GM12878 (cell line): ENCODE data around the gene CD96. TPM values are rescaled to one million over a fixed set of nuclear protein-coding genes. Genes with fewer than 3 reads are reported as not detected.

Experiments used
- ATAC-seq: fragments of 200-7000 bp; cut with Tn5 transposase; 3 replicates; pipeline ENCODE4 v1.9.1; 2020; ENCODE audit warnings: mild to moderate bottlenecking, moderate library complexity
- BruUV-seq: library from RNA; stranded (reverse); fragments of 400-500 nt; replicated peaks from 2 replicates; lab custom pipeline; 2021; lab: Mats Ljungman, UMichigan
- CTCF ChIA-PET: fragments of 300-600 bp; sonication (Branson Sonifier 250); formaldehyde crosslinking; extraction: SDS; loops from one replicate; lab custom pipeline; 2021; ENCODE audit warnings: inconsistent platforms; lab: Yijun Ruan, JAX
- POLR2A ChIA-PET: fragments of 350-600 bp; formaldehyde crosslinking; extraction: SDS; loops from one replicate; lab custom pipeline; 2021; ENCODE audit warnings: inconsistent platforms; lab: Charles Lee
- RAD21 ChIA-PET: fragments of 300-600 bp; sonication (Branson Sonifier 250); formaldehyde crosslinking; loops from one replicate; lab custom pipeline; 2023; ENCODE audit warnings: antibody characterized with exemption; ENCODE audit not compliant: unreplicated experiment; lab: Charles Lee
- SMC1A ChIA-PET: fragments of 300-600 bp; sonication (Branson Sonifier 250); formaldehyde crosslinking; loops from one replicate; lab custom pipeline; 2023; ENCODE audit not compliant: unreplicated experiment, uncharacterized antibody; lab: Charles Lee
- DNase-seq: peaks from one replicate; pipeline ENCODE4 v3.0.0-alpha.2; 2011; ENCODE audit warnings: low read depth, low spot score
- FAIRE-seq: peaks from 3 replicates; lab custom pipeline; 2011; peaks lifted over from hg19 to GRCh38; lab: Jason Lieb, UNC
- H2AFZ ChIP-seq: 2 replicates; pipeline ENCODE4 v1.6.0; 2011; ENCODE audit warnings: low read depth, low read length, control low read depth; ENCODE audit not compliant: control insufficient read depth
- H3K27ac ChIP-seq: 2 replicates; pipeline ENCODE4 v1.5.1; 2011; ENCODE audit warnings: control low read depth; ENCODE audit not compliant: control insufficient read depth, insufficient read depth
- H3K27me3 ChIP-seq, 2 experiments: replicated peaks in 1 of 2; 2 replicates each; pipeline versions ENCODE4 v1.6.0 to v1.6.1; 2011; ENCODE audit warnings: low read length in 1 of 2; ENCODE audit not compliant: control insufficient read depth in 2 of 2, insufficient read depth in 2 of 2
- H3K36me3 ChIP-seq, 2 experiments: 2 replicates each; pipeline ENCODE4 v1.5.1; 2011; ENCODE audit warnings: low read length in 1 of 2; ENCODE audit not compliant: control insufficient read depth in 2 of 2, insufficient read depth in 2 of 2
- H3K4me1 ChIP-seq: 2 replicates; pipeline ENCODE4 v1.6.1; 2011; ENCODE audit warnings: mild to moderate bottlenecking, low read length, moderate library complexity, mixed read lengths; ENCODE audit not compliant: control insufficient read depth, insufficient read depth
- H3K4me2 ChIP-seq: 2 replicates; pipeline ENCODE4 v1.6.0; 2011; ENCODE audit warnings: control low read depth; ENCODE audit not compliant: control insufficient read depth, insufficient read depth
- H3K4me3 ChIP-seq: fragments of 200-600 bp; sonication (generic); 2 replicates; pipeline ENCODE4 v1.5.1; 2016
- H3K79me2 ChIP-seq: 2 replicates; pipeline ENCODE4 v1.6.0; 2011; ENCODE audit warnings: low read length; ENCODE audit not compliant: control insufficient read depth, insufficient read depth
- H3K9ac ChIP-seq: 2 replicates; pipeline ENCODE4 v1.8.0; 2011; ENCODE audit warnings: low read length, control low read depth, mixed read lengths; ENCODE audit not compliant: control insufficient read depth, insufficient read depth
- H3K9me3 ChIP-seq: replicated peaks from 3 replicates; pipeline ENCODE4 v1.5.1; 2011; ENCODE audit warnings: mild to moderate bottlenecking, low read length; ENCODE audit not compliant: control insufficient read depth, insufficient read depth
- H4K20me1 ChIP-seq: 2 replicates; pipeline ENCODE4 v1.6.0; 2011; ENCODE audit not compliant: control insufficient read depth, insufficient read depth
- BHLHE40 ChIP-seq, 2 experiments: fragments of 450-650 bp in 1 of 2; IDR thresholded peaks; 2 replicates each; pipeline ENCODE4 v1.6.1; 2011 to 2017; ENCODE audit warnings: low read depth in 2 of 2, borderline replicate concordance in 1 of 2, improper control_type of control experiment in 1 of 2, low read length in 1 of 2, mild to moderate bottlenecking in 1 of 2
- CEBPB ChIP-seq, 2 experiments: fragments of 150-350 bp in 1 of 2; IDR thresholded peaks; 2 replicates each; pipeline ENCODE4 v1.6.1; 2012 to 2014; ENCODE audit warnings: low read depth in 2 of 2, low read length in 2 of 2, borderline replicate concordance in 1 of 2, inconsistent platforms in 1 of 2
- ELK1 ChIP-seq: IDR thresholded peaks from 2 replicates; pipeline ENCODE4 v1.6.1; 2012; ENCODE audit warnings: low read depth, low read length, improper control_type of control experiment
- ESRRA ChIP-seq: IDR thresholded peaks from 2 replicates; pipeline ENCODE4 v1.6.1; 2012; ENCODE audit warnings: mild to moderate bottlenecking, low read length, improper control_type of control experiment
- IKZF2 ChIP-seq, 2 experiments: fragments of 450-650 bp; IDR thresholded peaks; 2 replicates each; pipeline ENCODE4 v1.6.1; 2017; ENCODE audit warnings: mild to moderate bottlenecking in 2 of 2, moderate library complexity in 2 of 2
- MEF2B ChIP-seq: fragments of 450-650 bp; IDR thresholded peaks from 2 replicates; pipeline ENCODE4 v1.6.1; 2018; ENCODE audit warnings: mild to moderate bottlenecking, moderate library complexity; ENCODE audit not compliant: partially characterized antibody, poor library complexity, severe bottlenecking
- MTA2 ChIP-seq: fragments of 450-650 bp; IDR thresholded peaks from 2 replicates; pipeline ENCODE4 v1.6.1; 2016; ENCODE audit warnings: low read depth, mild to moderate bottlenecking, moderate library complexity
- NBN ChIP-seq: fragments of 450-650 bp; IDR thresholded peaks from 2 replicates; pipeline ENCODE4 v1.6.1; 2016
- NFIC ChIP-seq: IDR thresholded peaks from 2 replicates; pipeline ENCODE4 v1.6.1; 2012; ENCODE audit warnings: low read depth, mild to moderate bottlenecking, inconsistent platforms, low read length, moderate library complexity
- NFYA ChIP-seq: IDR thresholded peaks from 2 replicates; pipeline ENCODE4 v1.6.1; 2011; ENCODE audit warnings: low read depth, mild to moderate bottlenecking, low read length, improper control_type of control experiment, borderline replicate concordance
- NR2C1 ChIP-seq: fragments of 450-650 bp; IDR thresholded peaks from 2 replicates; pipeline ENCODE4 v1.6.1; 2017; ENCODE audit warnings: antibody characterized with exemption, mild to moderate bottlenecking, moderate library complexity
- RELA ChIP-seq: fragments of 450-650 bp; IDR thresholded peaks from 2 replicates; pipeline ENCODE4 v1.8.0; 2014; ENCODE audit warnings: borderline replicate concordance; ENCODE audit not compliant: partially characterized antibody
- STAT3 ChIP-seq: IDR thresholded peaks from 2 replicates; pipeline ENCODE4 v1.6.1; 2011; ENCODE audit warnings: low read depth, low read length, improper control_type of control experiment
- TCF12 ChIP-seq: IDR thresholded peaks from 2 replicates; pipeline ENCODE4 v1.6.1; 2011; ENCODE audit warnings: low read depth, mild to moderate bottlenecking, low read length
- WGBS: methylation state at CpG from one replicate; pipeline ENCODE4 v1.1.6; 2016; ENCODE audit warnings: low lambda C conversion rate; ENCODE audit not compliant: insufficient replicate concordance, insufficient coverage; ENCODE audit errors: missing lambda C conversion rate; 5-methylcytosine and 5-hydroxymethylcytosine counted together
- in situ Hi-C: fragments of 300-500 bp; cut with MboI; formaldehyde crosslinking; loops from 9 replicates; pipeline ENCODE4 v1.14.3; 2018; ENCODE audit warnings: mixed read lengths
- intact Hi-C: fragments of 100-400 bp; cut with micrococcal nuclease; formaldehyde crosslinking; loops from one replicate; pipeline ENCODE4 v1.14.2; 2022; ENCODE audit not compliant: unreplicated experiment
- polyA plus RNA-seq, 11 experiments: library from polyadenylated mRNA; depleted of rRNA in 4 of 11; unstranded in 6 of 11; stranded (reverse) in 5 of 11; fragments of >200 nt; fragmentation: Nextera tagmentation in 4 of 11; fragmentation: Illumina TruSeq in 1 of 11; extraction: Ambion mirVana in 4 of 11; extraction: Trizol in 1 of 11; gene quantifications; 1 replicate in 1 of 11; 2 replicates in 10 of 11; pipeline versions ENCODE4 v1.2.1 to v1.2.3, GENCODE V29; 2011 to 2016; ENCODE audit warnings: inconsistent platforms in 2 of 11, missing spikeins in 2 of 11, low read depth in 1 of 11
- total RNA-seq, 4 experiments: library from RNA; depleted of rRNA in 3 of 4; stranded (reverse); fragments of >200 nt in 3 of 4; fragmentation: Illumina TruSeq in 1 of 4; extraction: Trizol in 1 of 4; gene quantifications; 2 replicates each; pipeline versions ENCODE4 v1.2.1 to v1.2.3, GENCODE V29; 2013 to 2021

The CD96 gene
- total and polyA plus RNA-seq, 10 of the 15 experiments (the other 5 are each of a cell fraction or from before 2014, with no cell fraction given) = 0.13 to 10.1 (median 0.47) TPM

GRCh38 chr3:111590143-111590491 lies 48.1 kb downstream of the CD96 start:
- ChIA-PET SMC1A (interaction anchor here (0.9 to 3.2 kb wide), 6 partner anchors 10 to 50 kb away, joined by 3 to 19 read pairs (median 4); no protein-coding TSS in a partner anchor), RAD21 (interaction anchor here (2.2 kb wide), 1 partner anchor 12 kb away, joined by 12 read pairs; no protein-coding TSS in a partner anchor), CTCF (interaction anchor here (0.7 to 2.4 kb wide), 5 partner anchors 12 to 51 kb away, joined by 3 to 10 read pairs (median 4); no protein-coding TSS in a partner anchor), POLR2A (interaction anchor here (1.4 kb wide), 1 partner anchor 29 kb away, joined by 4 read pairs; no protein-coding TSS in a partner anchor)
- Histone ChIP-seq H3K79me2 (no peaks in the 10 kb centered on the region), H3K4me1 (no peaks in the 10 kb centered on the region), H3K27me3 (no peaks in the 10 kb centered on the region), H3K4me2 (no peak overlapping the region), H2AFZ (no peak overlapping the region), H4K20me1 (no peaks in the 10 kb centered on the region), H3K36me3 (no peaks in the 10 kb centered on the region), H3K4me3 (no peak overlapping the region), H3K9me3 (no peaks in the 10 kb centered on the region), H3K9ac (no peak overlapping the region), H3K27ac (no peak overlapping the region)
- intact Hi-C loops = no loop called here
- 60% methylated on average over 1 of the region's 1 CpG for WGBS
- DNase-seq = no peak
- ATAC-seq = no peak
- BruUV-seq = no TSS peak
- no peak for FAIRE-seq
- in situ Hi-C loops = no loop called here
- TF ChIP-seq MEF2B = peak; percentile 12
- no peak for TF ChIP-seq NR2C1
- no peak for TF ChIP-seq ESRRA
- TF ChIP-seq MTA2 = no peak

GRCh38 chr3:111591555-111591954 lies 49.6 kb downstream of the CD96 start:
- Histone ChIP-seq H3K27ac (no peak overlapping the region), H3K27me3 (no peaks in the 10 kb centered on the region), H3K4me2 (no peak overlapping the region), H3K79me2 (no peaks in the 10 kb centered on the region), H2AFZ (no peak overlapping the region), H3K4me1 (no peaks in the 10 kb centered on the region), H3K4me3 (no peak overlapping the region), H3K9ac (no peak overlapping the region), H3K9me3 (no peaks in the 10 kb centered on the region), H4K20me1 (no peaks in the 10 kb centered on the region), H3K36me3 (no peaks in the 10 kb centered on the region)
- FAIRE-seq (no peak), DNase-seq (no peak), ATAC-seq (no peak)
- TF ChIP-seq RELA (no peak), CEBPB (IDR thresholded peaks at IDR 0.05; ENCODE audit: borderline replicate concordance in 1 of 2, low read depth in 2 of 2, low read length in 2 of 2) (no peak), ELK1 (no peak), TCF12 (no peak), BHLHE40 (IDR thresholded peaks at IDR 0.05; ENCODE audit: borderline replicate concordance in 1 of 2, low read depth in 2 of 2, low read length in 1 of 2) (no peak), NBN (no peak), NFIC (no peak), STAT3 (no peak), ESRRA (no peak), NFYA (no peak), IKZF2 (IDR thresholded peaks at IDR 0.05) (no peak), MEF2B (no peak)
- intact Hi-C loops (no loop called here), in situ Hi-C loops (no loop called here)
- POLR2A ChIA-PET = interaction anchor here (0.6 kb wide), 1 partner anchor 1094 kb away, joined by 3 read pairs; no protein-coding TSS in a partner anchor
- BruUV-seq = no TSS peak
- SMC1A ChIA-PET = interaction anchor here (0.6 to 3.2 kb wide), 2 partner anchors 13 to 301 kb away, joined by 4 to 19 read pairs; no protein-coding TSS in a partner anchor
- CTCF ChIA-PET = interaction anchor here (0.8 to 2.4 kb wide), 2 partner anchors 8 to 13 kb away, joined by 3 to 10 read pairs; no protein-coding TSS in a partner anchor
- RAD21 ChIA-PET = interaction anchor here (1.0 to 1.1 kb wide), 2 partner anchors 14 to 77 kb away, joined by 3 read pairs; no protein-coding TSS in a partner anchor
- WGBS = 53% methylated on average over 3 of the region's 3 CpGs
